ENCODE measurements around the gene KCNJ18. TPM values are rescaled to one million over a fixed set of nuclear protein-coding genes. Genes with fewer than 3 reads are reported as not detected.
"Not testable (repeated sequence)": the region's sequence is repeated elsewhere in the genome, so short reads cannot be mapped to it uniquely, and the experiment has no call there.

Gene KCNJ18
- total RNA-seq, 2 experiments from 2014 or later: not detected

DNA sequence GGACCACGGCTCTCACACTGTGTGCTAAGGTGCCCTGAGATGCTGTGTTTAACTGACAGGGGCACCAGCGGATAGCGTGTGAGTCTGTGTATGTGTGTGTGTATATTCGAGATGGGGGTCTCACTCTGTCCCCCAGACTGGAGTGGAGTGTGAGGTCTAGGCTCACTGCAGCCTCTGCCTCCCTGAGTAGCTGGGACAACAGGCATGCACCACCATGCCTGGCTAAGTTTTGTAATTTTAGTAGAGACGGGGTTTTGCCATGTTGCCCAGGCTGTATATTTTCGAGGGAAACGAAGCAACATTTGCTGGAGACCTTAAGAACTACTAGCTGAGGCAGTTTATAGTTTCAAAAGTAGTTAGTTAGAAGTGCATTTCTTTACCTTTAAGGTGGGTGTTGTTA, 32.7 kb upstream of the KCNJ18 start:
- CTCF ChIA-PET (ENCODE audit: unreplicated experiment); H3K36me3 ChIP-seq (ENCODE audit: insufficient read depth, low read length); intact Hi-C loops (cut with micrococcal nuclease; ENCODE audit: unreplicated experiment); H3K4me1 ChIP-seq (ENCODE audit: insufficient read depth, low read length, poor library complexity, severe bottlenecking); H3K9me2 ChIP-seq (ENCODE audit: insufficient read depth, low read length); H3K9me3 ChIP-seq (ENCODE audit: low read length); DNase-seq (ENCODE audit: low spot score); BruUV-seq (replicated peaks); H4K20me1 ChIP-seq (ENCODE audit: insufficient read depth, low read length); POLR2A ChIA-PET; H3K79me2 ChIP-seq (ENCODE audit: insufficient read depth, low read depth, low read length); H2AFZ ChIP-seq (ENCODE audit: low read length); H3K4me2 ChIP-seq (ENCODE audit: low read length); H3K27ac ChIP-seq (ENCODE audit: low read depth, low read length, poor library complexity, severe bottlenecking); H3K4me3 ChIP-seq (ENCODE audit: low read depth, low read length, poor library complexity, severe bottlenecking): not testable (repeated sequence)

DNA sequence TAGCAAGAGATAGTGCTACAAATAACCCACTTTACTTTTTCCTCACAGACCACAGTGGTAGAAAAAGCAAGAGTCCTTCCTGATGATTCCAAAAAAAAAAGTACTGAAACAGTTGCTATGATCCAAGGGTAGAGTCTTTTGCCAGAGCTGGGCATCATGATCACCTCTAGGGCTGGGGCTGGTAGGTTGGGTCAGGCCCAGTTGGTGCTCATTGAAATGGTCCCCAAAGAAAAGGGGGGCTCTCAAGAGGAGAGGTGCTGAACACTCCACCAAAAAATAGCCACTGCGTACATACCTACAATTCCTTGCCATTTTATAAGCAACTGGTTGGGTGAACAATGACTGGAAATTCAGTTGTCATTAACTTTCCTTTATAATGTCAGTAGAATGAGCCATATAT, 30.9 kb upstream of the KCNJ18 start:
- H2AFZ ChIP-seq (ENCODE audit: low read length); intact Hi-C loops (cut with micrococcal nuclease; ENCODE audit: unreplicated experiment); BruUV-seq (replicated peaks); H3K4me1 ChIP-seq (ENCODE audit: insufficient read depth, low read length, poor library complexity, severe bottlenecking); H3K27ac ChIP-seq (ENCODE audit: low read depth, low read length, poor library complexity, severe bottlenecking); CTCF ChIA-PET (ENCODE audit: unreplicated experiment); H3K36me3 ChIP-seq (ENCODE audit: insufficient read depth, low read length); H3K4me3 ChIP-seq (ENCODE audit: low read depth, low read length, poor library complexity, severe bottlenecking); H3K9me2 ChIP-seq (ENCODE audit: insufficient read depth, low read length); DNase-seq (ENCODE audit: low spot score); H3K79me2 ChIP-seq (ENCODE audit: insufficient read depth, low read depth, low read length); H3K4me2 ChIP-seq (ENCODE audit: low read length); H4K20me1 ChIP-seq (ENCODE audit: insufficient read depth, low read length); H3K9me3 ChIP-seq (ENCODE audit: low read length): not testable (repeated sequence)
- POLR2A ChIA-PET: interaction anchor here (0.6 kb wide), 1 partner anchor 125 kb away, joined by 3 read pairs; no protein-coding TSS in a partner anchor

GRCh38 chr17:21663166-21663565, 29.2 kb upstream of the KCNJ18 start:
- H3K4me1 ChIP-seq (ENCODE audit: insufficient read depth, low read length, poor library complexity, severe bottlenecking); BruUV-seq (replicated peaks); intact Hi-C loops (cut with micrococcal nuclease; ENCODE audit: unreplicated experiment); H3K9me2 ChIP-seq (ENCODE audit: insufficient read depth, low read length); H3K27ac ChIP-seq (ENCODE audit: low read depth, low read length, poor library complexity, severe bottlenecking); H3K79me2 ChIP-seq (ENCODE audit: insufficient read depth, low read depth, low read length); POLR2A ChIA-PET; H3K4me3 ChIP-seq (ENCODE audit: low read depth, low read length, poor library complexity, severe bottlenecking); H2AFZ ChIP-seq (ENCODE audit: low read length); CTCF ChIA-PET (ENCODE audit: unreplicated experiment); H3K9me3 ChIP-seq (ENCODE audit: low read length); H3K36me3 ChIP-seq (ENCODE audit: insufficient read depth, low read length); H3K4me2 ChIP-seq (ENCODE audit: low read length); H4K20me1 ChIP-seq (ENCODE audit: insufficient read depth, low read length); DNase-seq (ENCODE audit: low spot score): not testable (repeated sequence)

DNA sequence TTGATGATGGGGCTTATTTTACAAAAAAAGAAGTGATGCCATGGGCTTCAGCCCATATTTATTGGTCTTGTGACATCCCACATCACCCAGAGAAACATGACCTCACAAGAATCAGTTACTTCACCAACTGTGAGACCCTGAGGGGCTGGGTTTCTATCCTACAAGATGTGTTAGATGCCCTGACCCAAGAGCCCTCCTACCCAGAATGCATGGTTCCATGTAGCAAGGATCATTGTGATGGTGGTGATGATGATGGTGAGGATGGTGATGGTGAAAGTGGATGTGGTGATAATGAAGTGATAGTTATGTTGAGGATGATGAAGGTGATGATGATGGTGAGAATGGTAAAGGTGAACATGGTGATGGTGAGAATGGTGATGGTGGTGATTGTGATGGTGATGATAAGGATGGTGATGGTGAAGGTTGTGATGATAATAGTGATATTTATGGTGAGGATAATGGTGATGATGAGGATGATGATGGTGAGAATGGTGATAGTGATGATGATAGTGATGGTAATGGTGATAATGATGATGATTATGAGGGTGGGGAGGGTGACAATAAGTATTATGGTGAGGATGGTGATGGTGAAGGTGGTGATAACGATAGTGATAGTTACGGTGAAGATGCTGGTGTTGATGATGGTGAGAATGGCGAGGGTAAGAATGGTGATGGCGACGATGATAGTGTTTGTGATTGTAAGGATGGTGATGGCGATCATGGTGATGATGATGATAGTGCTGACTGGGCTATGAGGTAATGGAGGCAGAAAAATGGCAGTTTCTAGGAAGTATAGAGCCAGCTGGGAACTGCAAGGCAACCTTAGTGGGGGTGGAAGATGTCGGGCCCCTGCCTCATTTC, 28.5 kb upstream of the KCNJ18 start:
- BruUV-seq (replicated peaks); POLR2A ChIA-PET; H3K9me2 ChIP-seq (ENCODE audit: insufficient read depth, low read length); H3K4me2 ChIP-seq (ENCODE audit: low read length); H4K20me1 ChIP-seq (ENCODE audit: insufficient read depth, low read length); H3K4me1 ChIP-seq (ENCODE audit: insufficient read depth, low read length, poor library complexity, severe bottlenecking); H3K79me2 ChIP-seq (ENCODE audit: insufficient read depth, low read depth, low read length); intact Hi-C loops (cut with micrococcal nuclease; ENCODE audit: unreplicated experiment); H3K9me3 ChIP-seq (ENCODE audit: low read length); H3K36me3 ChIP-seq (ENCODE audit: insufficient read depth, low read length); H2AFZ ChIP-seq (ENCODE audit: low read length); DNase-seq (ENCODE audit: low spot score); H3K4me3 ChIP-seq (ENCODE audit: low read depth, low read length, poor library complexity, severe bottlenecking); H3K27ac ChIP-seq (ENCODE audit: low read depth, low read length, poor library complexity, severe bottlenecking); CTCF ChIA-PET (ENCODE audit: unreplicated experiment): not testable (repeated sequence)

- intact Hi-C loops (cut with micrococcal nuclease; ENCODE audit: unreplicated experiment); H3K4me3 ChIP-seq (ENCODE audit: low read depth, low read length, poor library complexity, severe bottlenecking); H4K20me1 ChIP-seq (ENCODE audit: insufficient read depth, low read length); BruUV-seq (replicated peaks); CTCF ChIA-PET (ENCODE audit: unreplicated experiment); H3K36me3 ChIP-seq (ENCODE audit: insufficient read depth, low read length); H3K79me2 ChIP-seq (ENCODE audit: insufficient read depth, low read depth, low read length); H3K4me1 ChIP-seq (ENCODE audit: insufficient read depth, low read length, poor library complexity, severe bottlenecking); DNase-seq (ENCODE audit: low spot score); H3K4me2 ChIP-seq (ENCODE audit: low read length); H2AFZ ChIP-seq (ENCODE audit: low read length); H3K27ac ChIP-seq (ENCODE audit: low read depth, low read length, poor library complexity, severe bottlenecking); H3K9me2 ChIP-seq (ENCODE audit: insufficient read depth, low read length); POLR2A ChIA-PET; H3K9me3 ChIP-seq (ENCODE audit: low read length): not testable (repeated sequence)
These were observed 27.2 kb upstream of the KCNJ18 start for GRCh38 chr17:21665171-21665570.

GRCh38 chr17:21665935-21666493, 26.3 kb upstream of the KCNJ18 start:
- CTCF ChIA-PET (ENCODE audit: unreplicated experiment); H3K36me3 ChIP-seq (ENCODE audit: insufficient read depth, low read length); DNase-seq (ENCODE audit: low spot score); H3K4me1 ChIP-seq (ENCODE audit: insufficient read depth, low read length, poor library complexity, severe bottlenecking); BruUV-seq (replicated peaks); H3K4me2 ChIP-seq (ENCODE audit: low read length); intact Hi-C loops (cut with micrococcal nuclease; ENCODE audit: unreplicated experiment); H3K79me2 ChIP-seq (ENCODE audit: insufficient read depth, low read depth, low read length); H3K9me2 ChIP-seq (ENCODE audit: insufficient read depth, low read length); H2AFZ ChIP-seq (ENCODE audit: low read length); POLR2A ChIA-PET; H4K20me1 ChIP-seq (ENCODE audit: insufficient read depth, low read length); H3K4me3 ChIP-seq (ENCODE audit: low read depth, low read length, poor library complexity, severe bottlenecking); H3K27ac ChIP-seq (ENCODE audit: low read depth, low read length, poor library complexity, severe bottlenecking); H3K9me3 ChIP-seq (ENCODE audit: low read length): not testable (repeated sequence)

Measured in OCI-LY7 (cell line).